Calu3 (cell line): Measurements from ENCODE around the gene C1orf198. TPM values are rescaled to one million over a fixed set of nuclear protein-coding genes. Genes with fewer than 3 reads are reported as not detected.

Experiments
- BruUV-seq: library from RNA; stranded (reverse); fragments of 400-500 nt; replicated peaks from 2 replicates; lab custom pipeline; 2021; lab: Mats Ljungman, UMichigan
- CTCF ChIA-PET: fragments of 300-600 bp; sonication (Branson Sonifier 250); formaldehyde crosslinking; loops from one replicate; lab custom pipeline; 2022; ENCODE audit warnings: antibody characterized with exemption; lab: Charles Lee
- DNase-seq: peaks from one replicate; pipeline ENCODE4 v3.0.0; 2022
- H3K27ac Mint-ChIP-seq: one replicate; pipeline ENCODE4 v1.8.0; 2022; ENCODE audit warnings: mixed read lengths; ENCODE audit not compliant: unreplicated experiment
- H3K27me3 Mint-ChIP-seq: one replicate; pipeline ENCODE4 v1.8.0; 2022; ENCODE audit warnings: mixed read lengths; ENCODE audit not compliant: unreplicated experiment
- H3K36me3 Mint-ChIP-seq: one replicate; pipeline ENCODE4 v1.8.0; 2022; ENCODE audit warnings: mild to moderate bottlenecking, moderate library complexity, mixed read lengths; ENCODE audit not compliant: insufficient read depth, unreplicated experiment
- H3K4me1 Mint-ChIP-seq: one replicate; pipeline ENCODE4 v1.8.0; 2022; ENCODE audit warnings: mild to moderate bottlenecking, low read depth, mixed read lengths; ENCODE audit not compliant: unreplicated experiment
- H3K4me3 Mint-ChIP-seq: one replicate; pipeline ENCODE4 v1.8.0; 2022; ENCODE audit warnings: mild to moderate bottlenecking, low read depth, moderate library complexity, mixed read lengths; ENCODE audit not compliant: unreplicated experiment
- H3K9me3 Mint-ChIP-seq: one replicate; pipeline ENCODE4 v1.8.0; 2022; ENCODE audit warnings: low read depth, mixed read lengths; ENCODE audit not compliant: unreplicated experiment
- intact Hi-C: fragments of 100-400 bp; cut with micrococcal nuclease; formaldehyde crosslinking; loops from one replicate; pipeline ENCODE4 v1.10.0; 2022; ENCODE audit not compliant: unreplicated experiment
- total RNA-seq: library from RNA; stranded (reverse); gene quantifications from 2 replicates; pipeline ENCODE4 v1.2.3, GENCODE V29; 2022
- TF ChIP-seq, protein P1 (sequence below): fragments of 200-600 bp; IDR thresholded peaks from one replicate; pipeline ENCODE4 v1.8.0; 2022; ENCODE audit warnings: antibody characterized with exemption; ENCODE audit not compliant: unreplicated experiment

C1orf198 gene
- total RNA-seq, 1 experiment from 2014 or later = 80.4 TPM

DNA sequence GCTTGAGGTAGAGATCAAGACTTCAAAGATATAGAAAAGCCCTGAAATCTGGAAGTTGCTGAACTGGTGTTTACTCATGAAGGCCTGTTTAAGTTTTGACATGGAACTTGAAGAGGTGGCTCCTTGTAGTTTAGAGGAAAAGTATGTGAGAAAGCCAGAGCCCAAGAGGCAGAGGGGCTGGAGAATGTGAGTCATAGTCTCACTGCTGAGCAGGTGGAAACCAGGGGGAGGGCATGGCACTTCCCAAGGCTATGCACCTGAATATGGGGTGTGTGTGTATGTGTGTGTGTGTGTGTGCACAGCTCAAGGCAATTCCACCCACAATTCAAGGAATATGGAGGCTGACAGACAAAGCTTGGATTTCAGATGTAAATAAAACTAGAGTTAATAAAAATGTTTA, 46.8 kb upstream of the C1orf198 start:
- peaks cover 5% of the 10 kb centered on the region for H3K36me3 Mint-ChIP-seq
- CTCF ChIA-PET = interaction anchor here (0.8 kb wide), 1 partner anchor 52 kb away, joined by 3 read pairs; no protein-coding TSS in a partner anchor
- TF ChIP-seq, protein P1, sequence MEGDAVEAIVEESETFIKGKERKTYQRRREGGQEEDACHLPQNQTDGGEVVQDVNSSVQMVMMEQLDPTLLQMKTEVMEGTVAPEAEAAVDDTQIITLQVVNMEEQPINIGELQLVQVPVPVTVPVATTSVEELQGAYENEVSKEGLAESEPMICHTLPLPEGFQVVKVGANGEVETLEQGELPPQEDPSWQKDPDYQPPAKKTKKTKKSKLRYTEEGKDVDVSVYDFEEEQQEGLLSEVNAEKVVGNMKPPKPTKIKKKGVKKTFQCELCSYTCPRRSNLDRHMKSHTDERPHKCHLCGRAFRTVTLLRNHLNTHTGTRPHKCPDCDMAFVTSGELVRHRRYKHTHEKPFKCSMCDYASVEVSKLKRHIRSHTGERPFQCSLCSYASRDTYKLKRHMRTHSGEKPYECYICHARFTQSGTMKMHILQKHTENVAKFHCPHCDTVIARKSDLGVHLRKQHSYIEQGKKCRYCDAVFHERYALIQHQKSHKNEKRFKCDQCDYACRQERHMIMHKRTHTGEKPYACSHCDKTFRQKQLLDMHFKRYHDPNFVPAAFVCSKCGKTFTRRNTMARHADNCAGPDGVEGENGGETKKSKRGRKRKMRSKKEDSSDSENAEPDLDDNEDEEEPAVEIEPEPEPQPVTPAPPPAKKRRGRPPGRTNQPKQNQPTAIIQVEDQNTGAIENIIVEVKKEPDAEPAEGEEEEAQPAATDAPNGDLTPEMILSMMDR = no peak
- DNase-seq = peak; percentile 13
- no peaks in the 10 kb centered on the region for H3K4me1 Mint-ChIP-seq
- no TSS peak for BruUV-seq
- no peak overlapping the region for H3K27ac Mint-ChIP-seq
- H3K4me3 Mint-ChIP-seq = no peak overlapping the region
- intact Hi-C loops = loop anchor here (5.0 kb wide), 1 partner anchor 53 kb away; no protein-coding TSS in a partner anchor
- H3K9me3 Mint-ChIP-seq = no peaks in the 10 kb centered on the region
- no peaks in the 10 kb centered on the region for H3K27me3 Mint-ChIP-seq

DNA sequence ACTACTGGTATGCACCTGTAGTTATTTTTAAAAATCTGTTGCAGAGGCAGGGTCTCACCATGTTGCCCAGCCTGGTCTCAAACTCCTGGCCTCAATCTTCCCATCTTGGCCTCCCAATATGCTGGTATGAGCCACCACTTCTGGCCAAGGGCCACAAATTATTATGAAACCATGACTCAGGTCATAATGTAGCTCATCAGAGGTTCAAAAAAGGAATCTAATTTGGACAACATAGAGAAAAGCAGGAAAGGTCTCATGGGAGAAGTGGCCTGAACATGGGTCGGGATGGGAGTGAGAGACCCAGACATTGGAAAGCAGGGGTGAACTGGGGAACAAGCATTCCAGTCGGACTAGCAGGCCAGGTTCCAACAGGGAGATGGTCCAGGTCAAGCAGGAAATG, 45.2 kb upstream of the C1orf198 start:
- BruUV-seq = no TSS peak
- CTCF ChIA-PET = no interaction called here

DNA sequence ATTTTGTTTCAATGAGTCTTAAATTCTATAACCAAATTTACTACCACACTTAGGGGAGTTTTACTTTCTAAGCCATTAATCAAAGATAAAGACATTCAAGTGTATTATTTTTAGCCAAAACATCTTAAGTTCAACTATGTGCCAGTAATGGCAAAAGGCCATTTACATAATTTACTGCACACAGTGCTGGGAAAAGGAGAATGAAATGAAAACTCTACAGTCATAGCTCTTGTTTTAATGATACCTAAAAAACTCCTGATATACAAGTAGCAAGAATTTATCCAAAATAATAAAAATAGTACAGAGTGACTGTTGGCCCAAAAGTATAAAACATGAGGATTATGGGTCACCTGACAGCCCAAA, 42.4 kb upstream of the C1orf198 start:
- H3K27ac Mint-ChIP-seq = no peak overlapping the region
- BruUV-seq = no TSS peak
- no peaks in the 10 kb centered on the region for H3K27me3 Mint-ChIP-seq
- H3K9me3 Mint-ChIP-seq = no peaks in the 10 kb centered on the region
- H3K4me3 Mint-ChIP-seq = no peak overlapping the region
- peaks cover 5% of the 10 kb centered on the region for H3K36me3 Mint-ChIP-seq
- DNase-seq = no peak
- intact Hi-C loops = no loop called here
- TF ChIP-seq, protein P1 = no peak
- CTCF ChIA-PET = no interaction called here
- no peaks in the 10 kb centered on the region for H3K4me1 Mint-ChIP-seq

More for the DNA sequence above, 45.2 kb upstream of the C1orf198 start:
- Mint-ChIP-seq H3K36me3 (peaks cover 5% of the 10 kb centered on the region), H3K9me3 (no peaks in the 10 kb centered on the region), H3K4me3 (no peak overlapping the region), H3K27me3 (no peaks in the 10 kb centered on the region), H3K4me1 (no peaks in the 10 kb centered on the region), H3K27ac (no peak overlapping the region)
- TF ChIP-seq, protein P1 = no peak
- intact Hi-C loops = no loop called here
- no peak for DNase-seq

DNA sequence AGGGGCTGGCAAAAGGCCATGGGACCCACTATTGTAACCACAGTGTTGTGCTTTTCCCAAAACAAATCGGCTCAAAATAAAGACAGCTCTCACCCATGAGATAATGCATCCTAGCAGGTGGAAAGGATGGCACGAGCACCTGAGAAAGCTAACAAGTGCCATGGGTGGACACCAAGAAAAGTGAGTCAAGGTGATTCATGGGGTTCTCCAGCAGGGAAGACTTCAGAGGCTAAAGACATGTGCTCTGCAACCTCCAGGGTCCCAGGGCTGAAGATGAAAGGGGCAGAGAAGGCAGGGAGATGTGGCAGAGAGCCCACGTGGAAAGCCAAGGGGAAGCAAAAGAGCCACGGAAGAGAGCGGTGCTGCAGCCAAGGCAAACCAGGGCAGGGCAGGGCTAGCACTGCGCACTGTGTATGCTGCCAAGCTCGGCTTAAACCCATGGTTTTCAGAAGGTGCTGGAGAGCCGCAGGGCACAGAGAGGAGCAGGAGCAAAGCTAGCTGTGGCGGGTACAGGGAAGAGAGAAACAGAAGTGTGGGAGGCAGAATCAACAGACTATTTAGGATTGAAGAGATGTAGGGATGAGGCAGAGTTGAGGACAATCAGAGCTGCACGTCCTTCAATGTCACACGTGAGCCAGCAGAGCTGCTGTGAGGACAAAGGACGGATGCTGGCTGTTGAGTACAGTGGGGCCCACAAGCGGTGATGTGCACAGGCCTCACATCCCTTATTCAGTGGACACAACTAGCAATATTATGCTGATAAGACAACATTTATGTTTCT, 41.8 kb upstream of the C1orf198 start:
- Mint-ChIP-seq H3K27me3 (no peaks in the 10 kb centered on the region), H3K9me3 (no peaks in the 10 kb centered on the region), H3K27ac (no peak overlapping the region), H3K4me3 (no peak overlapping the region), H3K36me3 (peaks cover 5% of the 10 kb centered on the region), H3K4me1 (no peaks in the 10 kb centered on the region)
- TF ChIP-seq, protein P1 = no peak
- CTCF ChIA-PET = no interaction called here
- no TSS peak for BruUV-seq
- no peak for DNase-seq
- intact Hi-C loops = no loop called here
